HepG2 (cell line): ENCODE data around the gene PLXNA1. TPM values are rescaled to one million over a fixed set of nuclear protein-coding genes. Genes with fewer than 3 reads are reported as not detected.
A peak's percentile ranks its signal among the peaks of the same experiment; 100 is the strongest.

Experiments used
- ATAC-seq: fragments of 200-7000 bp; cut with Tn5 transposase; 3 replicates; pipeline ENCODE4 v1.9.1; 2020; ENCODE audit warnings: mild to moderate bottlenecking, moderate library complexity
- BruUV-seq: library from RNA; stranded (reverse); fragments of 400-500 nt; replicated peaks from 2 replicates; lab custom pipeline; 2021; lab: Mats Ljungman, UMichigan
- CTCF ChIA-PET: fragments of 300-600 bp; formaldehyde crosslinking; extraction: SDS; loops from one replicate; lab custom pipeline; 2021; ENCODE audit warnings: low total read pairs, inconsistent platforms, low intra/inter-chr PET ratio; lab: Yijun Ruan, JAX
- POLR2A ChIA-PET: fragments of 350-600 bp; sonication (Branson Sonifier 250); formaldehyde crosslinking; loops from one replicate; lab custom pipeline; 2020; ENCODE audit warnings: antibody characterized with exemption, inconsistent platforms; lab: Yijun Ruan, JAX
- DNase-seq: peaks from one replicate; pipeline ENCODE4 v3.0.0-alpha.2; 2015; ENCODE audit warnings: low spot score
- FAIRE-seq: peaks from 3 replicates; lab custom pipeline; 2011; peaks lifted over from hg19 to GRCh38; lab: Jason Lieb, UNC
- H2AFZ ChIP-seq: one replicate; pipeline ENCODE4 v1.6.1; 2011; ENCODE audit warnings: low read length, inconsistent platforms
- H3K27ac ChIP-seq: fragments of 300-600 bp; 3 replicates; pipeline ENCODE4 v1.8.0; 2011; ENCODE audit warnings: mixed run types, mild to moderate bottlenecking, mixed read lengths, low read length, inconsistent platforms; ENCODE audit not compliant: insufficient read depth; ENCODE audit errors: extremely low read length
- H3K27me3 ChIP-seq, 2 experiments: fragments of 200-600 bp in 1 of 2; 2 replicates in 1 of 2; 3 replicates in 1 of 2; pipeline versions ENCODE4 v1.6.0 to v1.8.0; 2011; ENCODE audit warnings: low read length in 2 of 2, mild to moderate bottlenecking in 2 of 2, moderate library complexity in 2 of 2, inconsistent platforms in 1 of 2; ENCODE audit not compliant: insufficient read depth in 2 of 2, control insufficient read depth in 1 of 2
- H3K36me3 ChIP-seq, 2 experiments: fragments of 200-600 bp in 1 of 2; replicated peaks in 1 of 2; 2 replicates in 1 of 2; 3 replicates in 1 of 2; pipeline versions ENCODE4 v1.5.1 to v1.8.0; 2011; ENCODE audit warnings: low read length in 2 of 2, inconsistent platforms in 1 of 2; ENCODE audit not compliant: insufficient read depth in 2 of 2, control insufficient read depth in 1 of 2
- H3K4me1 ChIP-seq: 2 replicates; pipeline ENCODE4 v1.5.1; 2012; ENCODE audit warnings: low read length, inconsistent platforms; ENCODE audit not compliant: insufficient read depth
- H3K4me2 ChIP-seq: 2 replicates; pipeline ENCODE4 v1.6.0; 2011; ENCODE audit warnings: low read depth, low read length, inconsistent platforms
- H3K4me3 ChIP-seq, 3 experiments: fragments of 200-600 bp in 1 of 3; sonication (generic), shearing (Covaris generic) in 1 of 3; replicated peaks in 1 of 3; 2 replicates each; pipeline ENCODE4 v1.5.1; 2011 to 2016; ENCODE audit warnings: low read length in 3 of 3, inconsistent platforms in 2 of 3, low read depth in 2 of 3, mild to moderate bottlenecking in 2 of 3, control low read depth in 1 of 3, mixed read lengths in 1 of 3; ENCODE audit not compliant: insufficient read depth in 1 of 3
- H3K79me2 ChIP-seq: one replicate; pipeline ENCODE4 v1.6.1; 2011; ENCODE audit warnings: low read length, inconsistent platforms; ENCODE audit not compliant: insufficient read depth
- H3K9ac ChIP-seq: 2 replicates; pipeline ENCODE4 v1.6.0; 2011; ENCODE audit warnings: mild to moderate bottlenecking, low read depth, low read length, inconsistent platforms; ENCODE audit not compliant: insufficient read depth
- H3K9me3 ChIP-seq: 2 replicates; pipeline ENCODE4 v1.5.1; 2012; ENCODE audit warnings: mild to moderate bottlenecking, low read length
- H4K20me1 ChIP-seq: 2 replicates; pipeline ENCODE4 v1.6.0; 2011; ENCODE audit warnings: inconsistent platforms, mild to moderate bottlenecking, low read length, moderate library complexity; ENCODE audit not compliant: insufficient read depth
- CCAR2 ChIP-seq: fragments of 200-400 bp; formaldehyde crosslinking; optimal IDR thresholded peaks from 2 replicates; pipeline ENCODE3; 2018; ENCODE audit warnings: low read depth, mild to moderate bottlenecking, low read length, moderate library complexity
- ELF1 ChIP-seq: sonication (generic); formaldehyde crosslinking; IDR thresholded peaks from 2 replicates; pipeline ENCODE4 v1.4.0; 2020; ENCODE audit warnings: missing genetic modification reagents
- STAG1 ChIP-seq: sonication (generic); formaldehyde crosslinking; IDR thresholded peaks from 2 replicates; pipeline ENCODE4 v1.4.0; 2020; ENCODE audit warnings: missing genetic modification reagents
- WGBS: methylation state at CpG from one replicate; pipeline ENCODE4 v1.1.6; 2017; ENCODE audit warnings: low lambda C conversion rate; 5-methylcytosine and 5-hydroxymethylcytosine counted together
- in situ Hi-C: cut with HindIII; loops from 2 replicates; pipeline ENCODE4 v1.10.0; 2017; ENCODE audit warnings: low pct_unique_long_range_greater_than_20kb; ENCODE audit not compliant: extremely low pct_ligation_motif_present
- intact Hi-C: fragments of 100-400 bp; cut with micrococcal nuclease; formaldehyde crosslinking; loops from one replicate; pipeline ENCODE4 v1.10.0; 2022; ENCODE audit not compliant: unreplicated experiment
- polyA plus RNA-seq, 8 experiments: library from polyadenylated mRNA; depleted of rRNA in 3 of 8; stranded (reverse) in 7 of 8; unstranded in 1 of 8; fragments of >200 nt; fragmentation: Illumina TruSeq in 4 of 8; extraction: Trizol in 4 of 8; gene quantifications; 2 replicates each; pipeline versions ENCODE4 v1.2.1 to v1.2.3, GENCODE V29; 2011 to 2016; ENCODE audit warnings: low read depth in 4 of 8, missing spikeins in 1 of 8, mixed read lengths in 1 of 8; ENCODE audit not compliant: insufficient read depth in 1 of 8
- total RNA-seq, 5 experiments: library from RNA; depleted of rRNA; stranded (reverse); fragments of >200 nt; fragmentation: Illumina TruSeq; extraction: Trizol; gene quantifications; 2 replicates each; pipeline ENCODE4 v1.2.3, GENCODE V29; 2016; ENCODE audit warnings: low read depth in 1 of 5
- TF ChIP-seq, protein P1 (sequence below): sonication (generic); formaldehyde crosslinking; IDR thresholded peaks from 2 replicates; pipeline ENCODE4 v1.8.1; 2023; ENCODE audit warnings: mild to moderate bottlenecking, moderate library complexity, missing genetic modification reagents
- TF ChIP-seq, protein P2 (sequence below): sonication (generic); formaldehyde crosslinking; IDR thresholded peaks from 2 replicates; pipeline ENCODE4 v1.5.0; 2020; ENCODE audit warnings: mild to moderate bottlenecking, missing genetic modification reagents, moderate library complexity

The PLXNA1 gene
- total and polyA plus RNA-seq, 2 of the 13 experiments (the other 11 are each of a cell fraction or from before 2014, with no cell fraction given), result 16.6 to 18.2 TPM

DNA sequence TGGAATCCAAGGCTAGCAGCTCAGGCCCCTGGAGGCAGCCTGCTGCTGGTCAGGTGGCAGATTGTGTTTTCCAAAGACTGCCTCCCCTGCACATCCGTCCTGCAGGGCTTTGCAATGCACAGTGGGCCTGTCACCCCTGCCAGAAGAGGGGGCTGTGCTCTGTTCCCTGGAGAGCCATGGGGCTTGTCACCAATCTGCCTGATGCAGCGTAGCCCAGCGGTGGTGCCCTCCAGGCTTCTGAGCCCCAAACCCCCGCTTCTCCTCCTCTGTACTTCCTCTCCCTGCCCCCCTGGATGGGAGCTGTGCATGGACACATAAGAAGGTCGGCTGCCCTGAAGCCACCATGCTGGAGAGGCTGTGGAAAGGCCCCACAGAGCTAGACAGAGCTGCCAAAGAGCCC is 10.0 kb upstream of the PLXNA1 start:
- H2AFZ ChIP-seq, result no peak overlapping the region
- TF ChIP-seq CCAR2 (no peak), ELF1 (CRISPR knock-in tag) (no peak), STAG1 (CRISPR knock-in tag) (peak; percentile 40; the same call in 1 of the 2 replicates)
- TF ChIP-seq, protein P1, sequence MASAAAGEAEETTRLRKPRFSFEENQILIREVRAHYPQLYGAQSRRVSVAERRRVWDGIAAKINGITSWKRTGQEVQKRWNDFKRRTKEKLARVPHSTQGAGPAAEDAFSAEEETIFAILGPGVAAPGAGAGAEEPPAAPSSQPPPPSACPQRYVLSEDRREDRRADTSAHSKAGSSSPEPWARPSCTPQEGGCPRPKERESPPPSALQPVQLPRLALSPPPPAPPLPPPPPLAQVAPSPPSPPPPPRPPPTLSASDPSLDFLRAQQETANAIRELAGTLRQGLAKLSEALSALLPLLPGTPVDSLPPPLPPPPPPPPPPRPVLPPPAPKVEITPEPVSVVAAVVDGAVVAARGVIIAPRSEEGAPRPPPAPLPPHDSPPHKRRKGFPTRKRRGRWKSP, result no peak
- TF ChIP-seq, protein P2, sequence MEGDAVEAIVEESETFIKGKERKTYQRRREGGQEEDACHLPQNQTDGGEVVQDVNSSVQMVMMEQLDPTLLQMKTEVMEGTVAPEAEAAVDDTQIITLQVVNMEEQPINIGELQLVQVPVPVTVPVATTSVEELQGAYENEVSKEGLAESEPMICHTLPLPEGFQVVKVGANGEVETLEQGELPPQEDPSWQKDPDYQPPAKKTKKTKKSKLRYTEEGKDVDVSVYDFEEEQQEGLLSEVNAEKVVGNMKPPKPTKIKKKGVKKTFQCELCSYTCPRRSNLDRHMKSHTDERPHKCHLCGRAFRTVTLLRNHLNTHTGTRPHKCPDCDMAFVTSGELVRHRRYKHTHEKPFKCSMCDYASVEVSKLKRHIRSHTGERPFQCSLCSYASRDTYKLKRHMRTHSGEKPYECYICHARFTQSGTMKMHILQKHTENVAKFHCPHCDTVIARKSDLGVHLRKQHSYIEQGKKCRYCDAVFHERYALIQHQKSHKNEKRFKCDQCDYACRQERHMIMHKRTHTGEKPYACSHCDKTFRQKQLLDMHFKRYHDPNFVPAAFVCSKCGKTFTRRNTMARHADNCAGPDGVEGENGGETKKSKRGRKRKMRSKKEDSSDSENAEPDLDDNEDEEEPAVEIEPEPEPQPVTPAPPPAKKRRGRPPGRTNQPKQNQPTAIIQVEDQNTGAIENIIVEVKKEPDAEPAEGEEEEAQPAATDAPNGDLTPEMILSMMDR, result peak; percentile 46
- TF ChIP-seq, all 625 proteins: peak for 2
- ATAC-seq (peak; percentile 70), FAIRE-seq (no peak), DNase-seq (no peak)
- BruUV-seq, result no TSS peak
- Histone ChIP-seq H3K4me2 (no peak overlapping the region), H3K9ac (no peak overlapping the region), H3K4me3 (no peak overlapping the region), H3K27ac (no peak overlapping the region), H3K79me2 (no peaks in the 10 kb centered on the region), H3K27me3 (peaks cover 4 to 6% of the 10 kb centered on the region in 2 experiments; a peak in 3 of 5 replicates), H3K4me1 (peaks cover 12% of the 10 kb centered on the region; the same call in 1 of the 2 replicates), H4K20me1 (no peaks in the 10 kb centered on the region), H3K36me3 (no peaks in the 10 kb centered on the region), H3K9me3 (peaks cover 7% of the 10 kb centered on the region)
- in situ Hi-C loops (loop anchor here (10.0 kb wide), 1 partner anchor 298 kb away; no protein-coding TSS in a partner anchor), intact Hi-C loops (no loop called here)
- 44% methylated on average over 4 of the region's 5 CpGs for WGBS
- POLR2A ChIA-PET, result no interaction called here
- CTCF ChIA-PET, result interaction anchor here (0.6 kb wide), 1 partner anchor 386 kb away, joined by 3 read pairs; no protein-coding TSS in a partner anchor
